NCI-H526 treated with DMSO at 0.1 percent for 48 hours (cell line): Measurements from ENCODE around the gene CLMP.

Source experiments
- DNase-seq: peaks from one replicate; lab custom pipeline; 2025; lab: John Stamatoyannopoulos, UW

CLMP gene

DNA sequence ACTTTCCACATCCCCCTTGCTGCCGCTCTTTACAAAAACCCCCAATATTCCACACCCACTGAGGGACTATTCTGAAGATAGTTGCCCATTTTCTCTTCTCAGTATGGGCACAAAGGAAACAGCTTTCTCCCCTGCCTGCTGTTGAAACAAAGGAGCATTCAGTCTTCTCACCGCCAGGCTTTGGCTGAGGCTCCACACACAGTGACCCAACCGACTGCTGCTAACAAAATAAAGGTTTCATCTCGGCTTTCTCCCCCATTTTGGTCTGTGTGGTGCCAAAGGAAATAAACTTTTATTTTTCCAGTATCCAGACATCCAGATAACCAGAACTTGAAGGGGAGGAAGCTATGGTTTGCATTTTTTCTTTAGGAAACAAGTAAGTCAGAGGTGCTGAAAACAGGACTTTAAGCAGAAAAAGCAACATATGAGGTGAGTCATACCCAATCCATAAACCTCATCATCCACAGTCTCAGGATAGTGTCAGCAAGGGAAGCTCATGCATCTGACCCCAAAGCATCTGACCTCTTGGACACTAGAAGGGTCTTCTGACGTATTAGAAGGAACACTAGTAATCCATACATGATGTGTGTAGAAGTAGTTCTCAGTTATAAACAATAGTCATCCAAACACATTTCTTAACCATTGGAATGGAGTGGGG lies 6.4 kb downstream of the CLMP start:
- no peak for DNase-seq

DNA sequence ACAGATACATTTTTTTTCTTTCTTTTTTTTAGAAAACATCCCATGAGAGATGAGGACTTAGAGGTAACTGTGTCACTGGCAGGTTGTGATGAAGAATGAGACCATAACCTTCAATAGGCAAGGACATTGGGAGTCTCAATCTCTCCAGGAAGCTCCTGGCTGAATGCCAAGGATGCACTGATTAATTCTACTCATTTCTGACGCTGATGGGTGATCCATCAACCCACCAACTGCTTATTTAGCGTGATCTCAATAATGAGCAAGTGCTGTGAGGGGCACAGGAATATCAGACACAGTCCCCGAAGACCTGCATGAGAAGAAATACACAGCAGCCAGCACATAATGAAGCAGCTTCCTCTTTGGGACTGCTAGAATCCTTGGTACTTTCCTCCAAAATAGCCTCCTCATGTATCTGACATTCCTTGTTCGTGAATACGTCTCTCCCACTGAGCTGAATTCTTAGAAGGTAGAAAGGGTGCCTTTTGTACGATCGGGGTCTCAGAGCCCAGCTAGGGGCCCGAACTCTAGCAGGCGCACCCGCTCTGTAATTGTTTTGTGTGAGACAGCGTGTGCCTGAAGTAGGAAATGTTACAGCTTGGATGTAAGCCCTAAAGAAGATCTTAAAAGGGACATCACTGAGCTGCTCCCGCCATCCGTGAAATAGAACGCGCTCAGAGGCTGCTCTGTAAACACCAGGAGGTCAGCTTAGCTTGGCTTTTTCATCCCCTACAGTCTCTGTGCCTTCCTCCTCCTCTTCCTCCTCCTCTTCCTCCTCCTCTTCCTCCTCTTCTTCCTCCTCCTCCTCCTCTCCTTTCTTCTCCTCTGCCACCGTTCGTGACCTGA lies 7.2 kb downstream of the CLMP start:
- DNase-seq, result no peak

DNA sequence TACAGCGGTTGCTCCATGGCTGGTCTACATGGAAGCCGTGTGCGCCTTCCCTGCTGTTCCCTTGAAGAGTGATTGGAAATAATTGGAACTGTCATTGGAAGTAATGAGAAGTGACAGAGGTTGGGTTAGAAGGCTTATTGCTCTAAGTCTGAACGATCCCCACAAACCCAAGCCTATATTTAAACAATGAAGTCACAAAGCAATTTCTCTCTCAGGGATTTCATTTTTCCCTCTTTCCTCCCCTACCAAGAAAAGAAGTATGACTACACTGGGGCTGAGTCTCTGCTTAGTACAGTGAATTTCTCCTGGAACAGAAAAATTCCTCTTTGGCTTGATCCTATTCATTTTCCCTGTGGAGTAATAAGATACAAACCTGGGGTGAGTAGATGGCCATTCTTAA lies 7.8 kb downstream of the CLMP start:
- no peak for DNase-seq

DNA sequence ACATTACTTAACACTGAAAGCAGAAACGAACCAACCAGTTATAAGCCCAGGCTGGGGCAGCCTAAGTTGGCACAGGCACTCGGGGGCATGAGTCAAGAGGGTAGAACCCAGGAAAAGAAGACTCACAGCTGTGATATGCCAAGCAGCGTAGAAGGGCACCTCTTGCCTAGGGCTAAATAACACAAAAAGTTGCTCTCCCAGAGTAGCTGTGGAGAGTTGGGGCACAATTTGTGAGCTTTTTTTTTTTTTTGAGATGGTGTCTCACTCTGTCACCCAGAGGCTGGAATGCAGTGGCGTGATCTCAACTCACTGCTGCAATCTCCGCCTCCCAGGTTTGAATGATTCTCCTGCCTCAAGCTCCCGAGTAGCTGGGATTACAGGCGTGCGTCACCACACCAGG lies 8.8 kb downstream of the CLMP start:
- DNase-seq, result no peak

DNA sequence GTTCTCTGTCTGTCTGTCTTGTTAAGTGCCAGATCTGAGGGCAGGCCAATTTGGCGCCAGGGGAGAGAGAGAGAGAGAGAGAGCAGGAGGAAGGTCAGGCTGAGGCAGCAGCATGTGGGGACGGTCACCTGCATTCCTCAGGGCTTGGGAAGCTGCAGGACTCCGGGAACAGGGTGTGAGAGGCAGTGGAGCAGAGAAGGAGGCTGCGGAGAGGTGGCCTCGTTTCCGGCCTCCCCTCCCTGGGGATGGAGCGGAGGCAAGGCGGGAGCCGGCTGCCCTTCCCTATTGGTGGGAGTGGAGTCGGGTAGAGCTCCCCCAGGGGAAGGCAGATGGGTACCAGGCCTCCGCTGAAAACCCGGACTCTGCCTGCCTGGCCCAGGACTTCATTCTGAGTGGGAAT lies 9.7 kb downstream of the CLMP start:
- no peak for DNase-seq

DNA sequence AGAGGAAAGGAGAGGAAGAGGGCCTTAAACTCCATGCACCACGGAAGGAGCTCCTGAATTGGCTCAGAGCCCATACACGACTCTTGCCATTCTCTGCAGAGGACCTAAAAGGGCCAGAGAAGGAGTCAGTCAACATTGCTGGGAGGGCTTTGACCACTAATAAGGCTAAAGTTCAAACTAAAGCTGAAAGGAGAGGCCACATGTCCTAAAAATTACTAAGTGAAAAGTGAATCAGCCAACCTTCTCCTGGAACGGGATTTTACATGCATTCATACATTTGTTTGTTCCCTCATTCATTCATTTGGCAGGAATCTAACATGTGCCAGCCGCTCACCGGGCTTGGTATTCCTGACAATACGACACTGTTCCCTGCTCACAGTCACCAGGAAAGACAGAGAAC lies 10.5 kb downstream of the CLMP start:
- no peak for DNase-seq

DNA sequence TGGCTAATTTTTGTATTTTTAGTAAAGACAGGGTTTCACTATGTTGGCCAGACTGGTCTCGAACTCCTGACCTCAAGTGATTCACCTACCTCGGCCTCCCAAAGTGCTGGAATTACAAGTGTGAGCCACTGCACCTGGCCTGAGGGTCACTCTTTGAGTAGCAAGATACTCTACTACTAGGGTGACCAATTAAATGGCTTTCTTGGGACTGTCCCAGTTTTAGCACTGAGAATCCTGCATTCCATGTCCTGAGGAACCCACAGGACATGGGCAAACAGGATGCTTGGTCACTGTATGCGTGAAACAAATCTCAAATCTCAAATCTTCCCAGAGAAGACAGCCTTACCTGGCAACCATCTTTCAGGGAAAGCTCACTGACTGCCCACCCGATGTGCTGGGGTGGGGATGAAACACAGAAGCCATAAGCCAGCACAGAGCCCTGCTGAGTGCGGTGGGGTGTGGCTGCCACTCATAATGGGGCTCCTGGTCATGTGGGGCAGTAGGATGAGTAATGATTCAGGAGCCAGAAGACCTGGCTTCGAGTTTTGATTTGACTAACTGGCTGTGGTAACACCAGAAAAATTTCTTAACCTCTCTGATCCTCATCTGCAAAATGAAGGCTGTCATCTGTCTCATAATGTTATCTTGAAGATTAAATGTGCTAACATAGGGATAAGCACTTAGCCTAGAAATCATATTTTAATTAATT lies 11.5 kb downstream of the CLMP start:
- DNase-seq, result no peak

DNA sequence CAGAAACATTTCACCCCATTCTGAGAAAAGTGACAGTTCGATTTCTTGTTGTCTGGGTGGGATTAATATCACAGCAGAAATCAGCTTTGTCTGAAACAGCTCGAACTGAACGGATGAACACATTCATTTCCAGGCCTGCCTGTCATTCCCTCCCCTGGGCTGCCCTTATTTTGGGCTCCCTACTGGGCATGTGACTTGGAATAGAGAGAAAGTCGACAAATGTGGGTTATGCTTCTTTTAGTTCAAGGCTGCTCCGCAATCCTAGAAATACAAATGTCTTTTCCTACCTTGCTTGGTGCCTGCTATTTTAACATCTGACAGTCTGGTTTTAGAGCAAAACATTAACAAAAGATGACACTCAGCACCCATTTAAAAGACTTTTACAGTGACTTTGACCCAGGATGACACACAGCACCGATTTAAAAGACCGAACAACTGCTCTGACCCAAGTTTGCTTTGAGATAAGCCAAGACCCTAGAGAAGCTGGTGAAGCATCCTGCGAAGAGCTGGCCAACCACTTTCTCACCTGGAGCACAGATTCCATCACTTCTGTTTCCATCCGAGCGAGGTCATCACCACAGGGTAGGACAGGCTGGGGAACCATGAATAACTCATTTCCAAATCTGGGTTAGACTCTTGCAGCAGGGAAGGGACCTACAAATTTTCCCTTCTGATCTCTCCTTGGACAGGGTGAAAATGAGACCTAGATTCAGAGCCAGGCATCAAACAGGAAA lies 13.1 kb downstream of the CLMP start:
- DNase-seq, result no peak

DNA sequence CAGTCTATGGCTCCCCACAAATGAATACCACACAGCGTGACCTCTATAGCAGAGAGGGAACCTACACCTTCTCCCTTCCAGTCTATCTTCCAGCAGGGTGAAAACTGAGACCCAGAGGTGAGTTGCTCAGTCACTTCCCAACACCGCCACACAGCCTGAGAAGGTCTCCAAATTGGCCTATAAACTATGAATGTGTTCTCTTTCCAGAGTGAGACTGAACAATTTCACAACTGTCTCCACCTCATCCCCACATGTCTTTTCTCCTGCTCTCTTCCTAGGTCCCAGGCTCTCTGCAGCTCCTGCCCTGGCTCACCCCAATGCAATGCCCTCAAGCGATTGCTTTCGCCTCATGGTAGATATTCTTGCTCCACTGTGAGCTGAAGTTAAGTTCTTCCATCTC lies 14.0 kb downstream of the CLMP start:
- no peak for DNase-seq

DNA sequence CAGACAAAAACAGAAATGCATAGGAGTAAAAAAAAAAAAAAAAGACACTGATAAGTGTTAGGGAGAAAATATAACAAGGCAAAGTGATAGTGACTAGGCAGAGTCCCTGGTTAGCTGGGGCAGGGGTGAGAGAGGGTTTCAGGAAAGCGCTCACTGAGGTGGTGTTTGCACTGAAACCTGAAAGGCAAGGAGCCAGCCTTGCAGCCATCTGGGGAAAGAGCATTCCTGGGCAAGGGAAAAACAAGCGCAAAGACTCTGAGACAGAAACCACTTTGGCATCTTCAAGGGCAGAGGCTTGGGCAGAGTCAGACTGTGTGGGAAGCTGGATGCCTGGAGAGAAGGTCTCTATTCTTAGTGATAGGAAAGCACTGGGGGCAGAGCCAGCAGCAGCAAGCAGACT lies 14.5 kb downstream of the CLMP start:
- DNase-seq, result no peak

DNA sequence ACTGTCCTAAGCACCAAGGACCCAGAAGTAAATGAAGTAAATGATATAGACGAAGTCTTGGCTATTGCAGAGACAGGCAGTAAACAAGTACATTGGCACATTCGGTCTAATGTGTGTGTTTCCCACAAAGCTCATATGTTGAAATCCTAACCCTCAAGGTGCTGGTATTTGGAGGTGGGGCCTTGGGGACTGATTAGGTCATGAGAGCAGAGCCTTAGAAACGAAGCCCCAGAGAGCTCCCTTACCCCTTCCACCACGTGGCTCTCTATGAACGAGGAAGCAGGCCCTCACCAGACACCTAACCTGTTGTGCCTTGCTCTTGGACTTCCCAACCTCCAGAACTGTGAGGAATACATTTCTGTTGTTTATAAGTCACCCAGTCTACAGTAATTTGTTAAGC lies 14.9 kb downstream of the CLMP start:
- no peak for DNase-seq

DNA sequence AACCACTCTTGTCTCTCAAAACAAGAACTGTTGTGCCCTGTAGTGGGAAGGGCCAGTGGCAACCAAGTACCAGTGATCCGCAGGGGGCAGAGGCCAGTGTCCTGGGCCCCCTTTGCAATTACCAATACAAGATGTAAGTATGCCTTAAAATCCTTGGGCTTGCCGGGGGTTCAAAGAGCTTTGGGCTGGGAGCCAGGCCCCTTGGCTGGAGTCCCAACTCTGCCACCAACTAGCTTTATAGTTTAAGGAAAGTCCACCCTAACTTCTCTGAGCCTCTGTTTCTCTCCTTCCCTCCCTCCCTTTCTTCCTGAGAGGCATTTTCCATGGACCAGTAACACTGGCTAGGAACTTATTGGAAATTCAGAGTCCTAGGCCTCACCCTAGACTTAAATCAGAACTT lies 15.5 kb downstream of the CLMP start:
- no peak for DNase-seq

DNA sequence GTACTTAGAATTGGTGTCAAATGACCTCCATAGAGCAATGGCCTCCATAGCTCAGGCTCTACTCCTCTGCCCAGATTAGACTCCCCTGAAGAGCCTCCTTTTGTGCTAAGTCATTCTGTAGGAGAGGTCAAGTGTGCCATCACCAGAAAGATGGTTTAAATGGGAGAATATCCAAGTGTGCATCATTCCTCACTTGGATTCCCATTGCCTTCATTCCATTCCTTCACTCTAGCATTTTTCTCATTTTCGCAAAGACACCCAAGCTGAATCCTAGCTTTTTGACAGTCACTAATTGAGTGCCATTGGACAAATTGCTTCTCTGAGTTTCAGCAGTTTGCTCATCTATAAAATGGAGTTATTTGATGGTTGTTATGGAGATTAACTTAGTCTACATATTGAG lies 16.9 kb downstream of the CLMP start:
- DNase-seq, result no peak

DNA sequence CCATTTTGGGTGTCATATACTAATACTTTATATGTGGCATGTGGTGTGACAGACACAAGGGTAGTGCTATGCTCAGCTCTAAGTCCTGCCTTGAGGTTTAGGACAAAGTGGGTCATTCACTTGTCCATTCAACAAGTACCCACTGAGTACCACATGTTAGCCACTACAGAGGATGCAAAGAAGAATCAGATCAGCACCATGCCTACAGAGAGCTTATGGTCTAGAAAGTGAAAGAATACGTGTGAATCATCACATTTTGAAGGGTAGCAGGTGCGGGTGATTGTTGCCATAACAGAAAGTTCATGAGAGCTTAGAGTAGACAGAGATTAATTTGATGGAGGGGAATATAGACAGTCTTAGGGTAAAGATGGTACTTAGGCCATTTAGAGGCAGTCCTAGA lies 18.3 kb downstream of the CLMP start:
- DNase-seq, result no peak

DNA sequence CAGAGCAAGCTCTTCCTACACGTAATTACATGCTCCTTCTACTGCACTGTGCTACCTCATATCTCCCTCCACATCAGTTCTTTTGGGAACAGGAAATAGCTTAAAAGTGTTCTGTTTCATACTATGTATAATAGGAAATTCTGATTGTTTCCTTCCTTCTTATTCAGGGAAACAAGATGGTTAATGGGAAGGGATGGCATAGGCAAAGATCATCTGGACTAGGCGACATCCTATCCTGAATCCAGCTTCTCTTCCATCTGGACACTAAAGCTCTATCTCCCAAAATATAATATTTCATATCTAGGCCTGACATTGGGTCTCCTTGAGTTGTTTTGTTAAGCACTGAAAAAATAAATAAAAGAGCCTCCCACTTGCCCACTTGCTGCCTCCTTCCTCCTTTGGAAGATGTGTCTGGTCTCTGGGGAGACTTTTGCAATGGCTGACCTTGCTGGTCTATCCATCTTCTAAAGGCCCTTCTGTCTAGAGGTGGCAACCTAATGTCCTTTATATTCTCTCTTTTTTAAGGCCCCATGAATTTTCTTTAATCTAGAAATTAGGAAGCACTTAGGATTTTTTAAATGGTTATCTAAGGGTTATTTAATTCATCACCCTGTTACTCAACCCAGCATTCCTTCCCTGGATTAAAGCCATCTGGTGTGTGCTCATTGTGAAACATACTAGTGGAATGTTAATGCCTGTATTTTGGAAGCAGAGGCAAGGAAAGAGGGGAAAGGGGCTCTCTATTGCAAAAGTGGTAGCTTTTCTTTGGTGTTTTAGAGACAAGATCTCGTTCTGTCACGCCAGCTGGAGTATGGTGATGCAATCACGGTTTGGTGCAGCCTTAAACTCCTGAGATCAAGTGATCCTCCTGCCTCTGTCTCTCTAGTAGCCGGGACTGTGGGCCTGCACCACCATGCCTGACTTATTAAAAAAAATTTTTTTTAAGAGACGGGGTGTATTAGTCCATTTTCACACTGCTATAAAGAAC lies 20.6 kb downstream of the CLMP start:
- DNase-seq, result no peak

DNA sequence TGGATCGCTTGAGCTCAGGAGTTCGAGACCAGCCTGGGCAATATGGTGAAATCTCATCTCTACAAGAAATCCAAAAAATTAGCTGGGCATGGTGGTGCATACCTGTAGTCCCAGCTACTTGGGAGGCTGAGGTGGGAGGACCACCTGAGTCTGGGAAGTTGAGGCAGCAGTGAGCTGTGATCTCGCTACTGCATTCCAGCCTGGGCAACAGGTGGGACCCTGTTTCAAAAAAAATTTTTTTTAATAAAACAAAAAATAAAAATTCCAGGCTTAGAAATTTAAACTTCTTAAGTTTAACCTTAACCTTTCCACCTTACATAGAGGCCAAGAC lies 21.2 kb downstream of the CLMP start:
- no peak for DNase-seq

DNA sequence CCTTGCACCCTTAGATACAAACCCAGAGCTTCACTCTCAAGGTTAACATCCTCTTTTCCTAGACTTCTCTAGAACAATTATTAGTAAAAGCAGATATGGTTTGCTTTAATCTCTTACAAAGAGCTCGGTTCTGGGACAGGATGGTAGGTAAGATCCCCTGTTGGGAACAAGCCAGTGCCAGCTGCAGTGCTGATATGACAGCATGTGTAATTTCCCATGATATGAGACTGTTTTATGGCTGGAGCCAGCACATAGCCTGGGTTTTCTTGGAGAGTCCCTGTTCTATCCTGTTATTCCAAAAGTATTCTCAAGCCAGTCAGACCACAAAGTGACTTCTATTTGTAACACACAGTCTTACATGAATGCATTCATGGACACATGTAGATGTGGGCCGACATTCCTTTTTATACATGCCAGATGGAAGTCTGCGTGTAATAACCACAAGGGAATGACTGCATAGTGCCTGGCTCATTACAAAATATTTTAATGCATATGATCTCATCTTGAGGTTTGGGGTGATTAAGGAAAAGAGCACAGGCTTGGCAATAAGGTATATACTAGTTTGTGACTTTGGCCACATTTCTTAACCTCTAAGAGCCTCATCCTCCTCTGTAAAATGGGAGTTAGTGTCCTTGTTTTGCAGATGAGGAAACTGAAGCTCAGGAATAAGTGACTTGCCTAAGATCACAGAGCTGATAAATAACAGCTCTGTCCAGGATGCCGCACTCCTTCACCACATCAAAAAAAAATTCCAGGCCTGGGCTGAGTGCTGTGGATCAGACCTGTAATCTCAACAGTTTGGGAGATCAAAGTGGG lies 21.8 kb downstream of the CLMP start:
- no peak for DNase-seq

DNA sequence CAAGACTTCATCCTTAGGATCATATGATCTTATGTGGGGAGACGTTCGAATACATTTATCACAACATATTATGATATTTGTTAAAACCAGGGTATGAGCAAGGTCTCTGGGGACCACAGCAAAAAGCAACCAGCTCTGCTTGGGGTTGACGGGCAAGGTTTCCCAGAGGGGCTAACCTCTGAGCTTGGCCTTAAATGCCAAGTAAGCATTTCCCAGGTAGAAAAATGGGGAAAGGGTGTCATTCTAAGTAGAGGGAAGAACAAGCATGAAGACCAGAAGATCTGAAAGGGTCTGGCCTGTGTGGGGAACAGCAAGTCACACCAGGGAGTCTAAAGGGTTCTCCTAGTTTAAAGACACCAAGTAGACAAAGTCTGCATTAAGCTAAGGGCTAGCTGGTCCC lies 24.1 kb downstream of the CLMP start:
- DNase-seq, result no peak

DNA sequence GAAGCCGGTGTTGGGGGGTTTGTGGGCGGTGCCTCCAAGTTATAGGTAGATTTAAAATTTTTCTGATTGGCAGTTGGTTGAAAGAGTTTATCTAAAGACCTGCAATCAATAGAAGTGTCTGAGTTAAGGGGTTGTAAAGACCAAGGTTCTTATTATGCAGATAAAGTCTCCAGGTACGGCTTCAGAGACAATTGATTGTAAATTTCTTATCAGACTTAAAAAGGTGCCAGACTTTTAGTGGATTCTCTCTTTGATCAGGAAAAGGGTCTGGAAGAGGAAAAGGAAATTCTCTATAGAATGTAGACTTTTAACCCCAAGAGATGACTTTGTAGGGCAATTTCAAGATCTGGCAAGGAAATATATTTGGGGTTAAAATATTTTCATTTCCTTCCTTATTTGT lies 25.2 kb downstream of the CLMP start:
- DNase-seq, result no peak

DNA sequence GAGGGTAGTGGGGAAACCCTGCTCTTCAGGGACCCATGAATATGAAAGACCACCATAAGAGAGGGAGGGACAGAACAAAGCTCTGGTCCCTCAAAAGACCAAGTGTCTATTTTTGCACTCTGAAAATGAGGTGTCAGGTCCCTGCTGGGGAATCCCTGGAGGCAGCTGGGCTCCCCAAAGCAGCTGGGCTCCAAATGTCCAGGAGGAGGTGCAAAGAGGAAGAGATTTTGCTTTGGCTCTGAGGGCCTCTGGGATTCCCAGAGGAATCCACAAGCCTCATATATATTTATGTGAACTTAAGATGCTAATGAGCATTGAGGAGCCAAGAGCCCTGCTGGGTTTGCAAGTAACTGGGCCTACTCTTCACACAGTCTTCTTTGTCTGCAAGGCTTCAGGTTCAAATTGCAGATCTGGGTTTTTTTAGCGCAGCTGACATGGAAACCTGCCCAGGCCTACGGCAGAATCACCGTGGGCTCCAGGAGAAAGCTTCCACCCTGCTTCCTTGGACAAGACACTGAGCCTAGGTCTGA lies 26.0 kb downstream of the CLMP start:
- no peak for DNase-seq
